ENCODE data around the gene ASPG.

ASPG gene

GRCh38 chr14:104106471-104106991 lies 21.0 kb downstream of the ASPG start:
- no peak for DNase-seq

GRCh38 chr14:104107101-104107581 lies 21.6 kb downstream of the ASPG start:
- no peak for DNase-seq

GRCh38 chr14:104107611-104108569 lies 22.4 kb downstream of the ASPG start:
- DNase-seq, result no peak

- DNase-seq, result no peak
Measured at GRCh38 chr14:104108570-104109541, 23.4 kb downstream of the ASPG start.

GRCh38 chr14:104109731-104110361 lies 24.3 kb downstream of the ASPG start:
- no peak for DNase-seq

- DNase-seq, result no peak
Measured at GRCh38 chr14:104110491-104111209, 25.1 kb downstream of the ASPG start.

- no peak for DNase-seq
Measured at GRCh38 chr14:104111301-104112112, 26.0 kb downstream of the ASPG start.

GRCh38 chr14:104112113-104112505 lies 26.6 kb downstream of the ASPG start:
- no peak for DNase-seq

GRCh38 chr14:104112609-104113571 lies 27.4 kb downstream of the ASPG start:
- DNase-seq, result no peak

GRCh38 chr14:104113631-104114420 lies 28.3 kb downstream of the ASPG start:
- DNase-seq, result no peak

- DNase-seq, result no peak
Measured at GRCh38 chr14:104114421-104115130, 29.1 kb downstream of the ASPG start.

GRCh38 chr14:104115131-104115600 lies 29.7 kb downstream of the ASPG start:
- no peak for DNase-seq

GRCh38 chr14:104115691-104116287 lies 30.3 kb downstream of the ASPG start:
- DNase-seq, result no peak

GRCh38 chr14:104116288-104116755 lies 30.8 kb downstream of the ASPG start:
- DNase-seq, result no peak

- DNase-seq, result no peak
Measured at GRCh38 chr14:104116756-104117340, 31.3 kb downstream of the ASPG start.

- no peak for DNase-seq
Measured at GRCh38 chr14:104117341-104118005, 32.0 kb downstream of the ASPG start.
